Measurements from ENCODE around the gene KRTAP10-9. TPM values are rescaled to one million over a fixed set of nuclear protein-coding genes. Genes with fewer than 3 reads are reported as not detected.

KRTAP10-9 gene
- polyA plus RNA-seq, 1 donor (not counting 4 experiments of a cell fraction or from before 2014, with no cell fraction given) = not detected

DNA sequence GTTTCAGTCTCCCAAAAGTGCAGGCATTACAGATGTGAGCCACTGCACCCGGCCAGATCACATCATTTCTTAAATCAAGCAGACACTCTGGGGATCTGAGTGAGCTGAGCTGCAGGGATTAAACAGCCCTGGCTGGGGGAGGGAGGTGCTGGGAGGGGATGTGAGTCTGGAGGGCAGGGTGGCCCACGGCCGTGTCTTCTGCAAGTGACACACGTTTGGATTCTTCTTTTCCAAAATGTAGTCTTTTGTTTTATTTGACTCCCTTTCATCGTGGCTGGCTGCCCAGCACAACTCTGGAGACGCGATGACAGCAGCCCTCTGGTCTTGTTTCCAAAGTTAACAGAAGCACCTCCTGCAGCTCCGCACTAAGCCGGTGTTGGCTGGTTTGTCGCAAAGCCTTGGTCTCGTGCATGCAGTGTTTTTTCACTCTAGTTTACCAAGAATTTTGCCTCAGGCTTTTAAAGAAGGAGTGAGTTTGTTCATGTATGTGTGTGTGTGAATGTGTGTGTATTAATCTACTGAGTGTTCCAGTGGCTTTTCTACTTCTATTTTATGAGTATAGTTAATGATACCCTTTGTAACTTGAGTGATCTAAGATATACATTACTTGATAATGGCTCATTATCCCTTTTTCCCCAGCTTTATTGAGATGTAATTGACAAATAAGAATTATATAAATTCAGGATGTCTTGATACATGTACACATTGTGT is 43.6 kb upstream of the KRTAP10-9 start:
- H3K27ac ChIP-seq (ENCODE audit: control insufficient read depth, insufficient read depth, low read length) = no peak overlapping the region
- DNase-seq (ENCODE audit: low read depth, low spot score) (no peak), FAIRE-seq (no peak)
- no peak overlapping the region for H3K4me3 ChIP-seq (ENCODE audit: control insufficient read depth in 2 of 3, extremely low read depth in 1 of 3, insufficient read depth in 2 of 3, low read depth in 1 of 3, low read length in 3 of 3)
- H2AFZ ChIP-seq (ENCODE audit: control insufficient read depth, low read length) = no peak overlapping the region
- no peaks in the 10 kb centered on the region for H4K20me1 ChIP-seq (ENCODE audit: control insufficient read depth, extremely low read depth, insufficient read depth, low read length)
- no peaks in the 10 kb centered on the region for H3K9me1 ChIP-seq (ENCODE audit: control insufficient read depth, extremely low read depth, insufficient read depth, low read length)
- no peak overlapping the region for H3K9ac ChIP-seq (ENCODE audit: control insufficient read depth, extremely low read depth, insufficient read depth, low read length)
- H3K4me1 ChIP-seq (ENCODE audit: control insufficient read depth, extremely low read depth, insufficient read depth, low read length) = no peaks in the 10 kb centered on the region
- no peaks in the 10 kb centered on the region for H3K27me3 ChIP-seq (ENCODE audit: control insufficient read depth, extremely low read depth, insufficient read depth, low read length)
- peaks cover 11% of the 10 kb centered on the region for H3K9me3 ChIP-seq (ENCODE audit: control insufficient read depth, low read depth, low read length)
- no peak overlapping the region for H3K4me2 ChIP-seq (ENCODE audit: control insufficient read depth, extremely low read depth, insufficient read depth, low read depth, low read length)
- H3K79me2 ChIP-seq (ENCODE audit: control insufficient read depth, insufficient read depth, low read length) = no peaks in the 10 kb centered on the region
- dilution Hi-C loops (cut with MboI; ENCODE audit: extremely low pct_ligation_motif_present, low sequenced_read_pairs) = no loop called here
- no peak for TF ChIP-seq EZH2 (IDR thresholded peaks at IDR 0.05; ENCODE audit: low read length)
- TF ChIP-seq, protein P1, sequence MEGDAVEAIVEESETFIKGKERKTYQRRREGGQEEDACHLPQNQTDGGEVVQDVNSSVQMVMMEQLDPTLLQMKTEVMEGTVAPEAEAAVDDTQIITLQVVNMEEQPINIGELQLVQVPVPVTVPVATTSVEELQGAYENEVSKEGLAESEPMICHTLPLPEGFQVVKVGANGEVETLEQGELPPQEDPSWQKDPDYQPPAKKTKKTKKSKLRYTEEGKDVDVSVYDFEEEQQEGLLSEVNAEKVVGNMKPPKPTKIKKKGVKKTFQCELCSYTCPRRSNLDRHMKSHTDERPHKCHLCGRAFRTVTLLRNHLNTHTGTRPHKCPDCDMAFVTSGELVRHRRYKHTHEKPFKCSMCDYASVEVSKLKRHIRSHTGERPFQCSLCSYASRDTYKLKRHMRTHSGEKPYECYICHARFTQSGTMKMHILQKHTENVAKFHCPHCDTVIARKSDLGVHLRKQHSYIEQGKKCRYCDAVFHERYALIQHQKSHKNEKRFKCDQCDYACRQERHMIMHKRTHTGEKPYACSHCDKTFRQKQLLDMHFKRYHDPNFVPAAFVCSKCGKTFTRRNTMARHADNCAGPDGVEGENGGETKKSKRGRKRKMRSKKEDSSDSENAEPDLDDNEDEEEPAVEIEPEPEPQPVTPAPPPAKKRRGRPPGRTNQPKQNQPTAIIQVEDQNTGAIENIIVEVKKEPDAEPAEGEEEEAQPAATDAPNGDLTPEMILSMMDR (optimal IDR thresholded peaks at IDR 0.05 in 1 of 3, IDR thresholded peaks at IDR 0.05 in 1 of 3, conservative IDR thresholded peaks at IDR 0.05 in 1 of 3; ENCODE audit: extremely low read depth in 1 of 3, insufficient read depth in 2 of 3, low read length in 3 of 3) = no peak
- H3K36me3 ChIP-seq (ENCODE audit: control insufficient read depth in 2 of 2, extremely low read depth in 1 of 2, insufficient read depth in 2 of 2, low read length in 2 of 2) = no peaks in the 10 kb centered on the region

DNA sequence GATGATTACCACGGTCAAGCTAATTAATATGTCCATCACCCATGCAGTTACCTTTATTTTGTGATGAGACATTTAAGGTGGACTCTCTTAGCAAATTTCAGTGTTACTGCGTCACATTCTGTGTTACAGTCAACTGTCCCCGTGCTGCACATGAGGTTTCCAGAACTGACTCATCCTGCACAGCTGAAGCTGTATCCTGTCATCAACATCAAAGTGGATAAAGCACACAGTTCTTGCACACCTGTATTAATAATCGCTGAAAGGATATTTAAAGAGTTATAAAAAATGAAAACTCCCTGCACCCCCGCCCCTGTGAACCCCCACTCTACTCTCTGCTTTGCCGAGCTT is 43.1 kb upstream of the KRTAP10-9 start:
- Histone ChIP-seq H3K27ac (ENCODE audit: control insufficient read depth, insufficient read depth, low read length) (no peak overlapping the region), H3K9ac (ENCODE audit: control insufficient read depth, extremely low read depth, insufficient read depth, low read length) (no peak overlapping the region), H3K27me3 (ENCODE audit: control insufficient read depth, extremely low read depth, insufficient read depth, low read length) (no peaks in the 10 kb centered on the region), H3K4me2 (ENCODE audit: control insufficient read depth, extremely low read depth, insufficient read depth, low read depth, low read length) (no peak overlapping the region), H3K79me2 (ENCODE audit: control insufficient read depth, insufficient read depth, low read length) (no peaks in the 10 kb centered on the region), H2AFZ (ENCODE audit: control insufficient read depth, low read length) (no peak overlapping the region), H3K36me3 (ENCODE audit: control insufficient read depth in 2 of 2, extremely low read depth in 1 of 2, insufficient read depth in 2 of 2, low read length in 2 of 2) (no peaks in the 10 kb centered on the region), H3K9me3 (ENCODE audit: control insufficient read depth, low read depth, low read length) (peaks cover 11% of the 10 kb centered on the region), H4K20me1 (ENCODE audit: control insufficient read depth, extremely low read depth, insufficient read depth, low read length) (no peaks in the 10 kb centered on the region), H3K4me1 (ENCODE audit: control insufficient read depth, extremely low read depth, insufficient read depth, low read length) (no peaks in the 10 kb centered on the region), H3K9me1 (ENCODE audit: control insufficient read depth, extremely low read depth, insufficient read depth, low read length) (no peaks in the 10 kb centered on the region), H3K4me3 (ENCODE audit: control insufficient read depth in 2 of 3, extremely low read depth in 1 of 3, insufficient read depth in 2 of 3, low read depth in 1 of 3, low read length in 3 of 3) (no peak overlapping the region)
- dilution Hi-C loops (cut with MboI; ENCODE audit: extremely low pct_ligation_motif_present, low sequenced_read_pairs) = no loop called here
- FAIRE-seq = no peak
- no peak for TF ChIP-seq EZH2 (IDR thresholded peaks at IDR 0.05; ENCODE audit: low read length)
- TF ChIP-seq, protein P1 (optimal IDR thresholded peaks at IDR 0.05 in 1 of 3, IDR thresholded peaks at IDR 0.05 in 1 of 3, conservative IDR thresholded peaks at IDR 0.05 in 1 of 3; ENCODE audit: extremely low read depth in 1 of 3, insufficient read depth in 2 of 3, low read length in 3 of 3) = no peak
- no peak for DNase-seq (ENCODE audit: low read depth, low spot score)
